Measurements from ENCODE around the gene SLC12A1. TPM values are rescaled to one million over a fixed set of nuclear protein-coding genes. Genes with fewer than 3 reads are reported as not detected.

Gene SLC12A1
- not detected in 2 replicates for total RNA-seq

DNA sequence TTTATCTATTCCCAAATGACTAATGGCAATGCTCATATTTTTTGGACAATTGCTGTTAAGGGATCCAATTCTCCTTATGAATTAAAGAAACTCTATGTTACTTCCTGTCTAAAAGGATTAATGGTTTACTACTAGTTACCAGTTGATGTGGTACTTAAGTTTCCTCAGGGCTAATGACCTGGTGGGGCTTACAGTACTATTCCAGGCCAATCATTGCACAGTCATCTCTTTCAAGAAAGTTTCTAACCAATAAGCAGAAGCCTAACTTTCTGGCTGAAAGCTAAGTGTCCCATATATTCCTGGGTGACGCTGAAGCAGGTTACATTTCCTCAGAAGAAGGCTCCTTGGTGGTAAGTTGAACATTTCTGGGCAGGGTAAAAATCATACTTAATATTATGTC, at the start of gene SLC12A1:
Gene SLC12A1 (plus strand): TSS at position 322 of the 400 bp plus-strand sequence. CDS start 1,418 bp downstream, outside the sequence.

GRCh38 chr15:48177766-48178647, 28.1 kb upstream of the SLC12A1 start, which contains the start of gene MYEF2:
Gene MYEF2, minus strand, starts transcription at chr15:48178295. Its CDS starts 58 bp downstream, at chr15:48178237.

GRCh38 chr15:48191574-48192225, 14.4 kb upstream of the SLC12A1 start, which contains the start of gene CTXN2:
Gene CTXN2, plus strand, starts transcription at chr15:48191665. Its CDS starts 9,636 bp downstream, at chr15:48201301.

GRCh38 chr15:48330855-48331795, 125.0 kb downstream of the SLC12A1 start, which contains the start of gene DUT:
Gene DUT, plus strand, starts transcription at chr15:48331429. Its CDS starts 87 bp downstream, at chr15:48331516.

Other genes starting within 250 kb of the SLC12A1 start
- not detected in 2 replicates for gene SLC24A5, start 85.3 kb upstream of the SLC12A1 start, total RNA-seq
- gene MYEF2, start 28.0 kb upstream of the SLC12A1 start, total RNA-seq, result 7.0 and 34.7 TPM in 2 replicates
- gene CTXN2, start 14.6 kb upstream of the SLC12A1 start, total RNA-seq, result not detected in 2 replicates
- gene DUT, start 125.1 kb downstream of the SLC12A1 start, total RNA-seq, result 39.7 and 47.6 TPM in 2 replicates